NCI-H1092 treated with DMSO at 0.1 percent for 48 hours (cell line): ENCODE data around the gene TLL2.

ENCODE experiments used
- DNase-seq: peaks from one replicate; lab custom pipeline; 2025; lab: John Stamatoyannopoulos, UW

TLL2 gene

DNA sequence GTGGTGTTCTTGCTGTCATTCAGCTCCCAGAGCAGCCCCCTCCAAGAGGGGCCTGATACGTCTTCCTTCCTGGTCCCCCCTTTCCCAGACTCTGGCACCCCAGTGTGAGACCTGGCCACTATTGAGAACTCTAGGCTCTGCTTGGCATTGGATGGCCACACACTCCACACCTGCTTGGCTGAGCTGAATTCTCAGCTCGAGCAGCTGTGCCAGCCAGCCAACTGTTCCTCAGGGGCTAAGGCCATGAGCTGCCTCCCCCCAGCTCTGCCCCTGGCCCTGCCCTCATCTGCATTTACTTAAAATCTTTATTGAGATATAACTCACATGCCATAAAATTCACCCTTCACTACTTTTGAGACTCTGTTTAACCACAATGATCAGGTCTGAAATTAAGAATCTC is 6.7 kb downstream of the TLL2 start:
- no peak for DNase-seq

DNA sequence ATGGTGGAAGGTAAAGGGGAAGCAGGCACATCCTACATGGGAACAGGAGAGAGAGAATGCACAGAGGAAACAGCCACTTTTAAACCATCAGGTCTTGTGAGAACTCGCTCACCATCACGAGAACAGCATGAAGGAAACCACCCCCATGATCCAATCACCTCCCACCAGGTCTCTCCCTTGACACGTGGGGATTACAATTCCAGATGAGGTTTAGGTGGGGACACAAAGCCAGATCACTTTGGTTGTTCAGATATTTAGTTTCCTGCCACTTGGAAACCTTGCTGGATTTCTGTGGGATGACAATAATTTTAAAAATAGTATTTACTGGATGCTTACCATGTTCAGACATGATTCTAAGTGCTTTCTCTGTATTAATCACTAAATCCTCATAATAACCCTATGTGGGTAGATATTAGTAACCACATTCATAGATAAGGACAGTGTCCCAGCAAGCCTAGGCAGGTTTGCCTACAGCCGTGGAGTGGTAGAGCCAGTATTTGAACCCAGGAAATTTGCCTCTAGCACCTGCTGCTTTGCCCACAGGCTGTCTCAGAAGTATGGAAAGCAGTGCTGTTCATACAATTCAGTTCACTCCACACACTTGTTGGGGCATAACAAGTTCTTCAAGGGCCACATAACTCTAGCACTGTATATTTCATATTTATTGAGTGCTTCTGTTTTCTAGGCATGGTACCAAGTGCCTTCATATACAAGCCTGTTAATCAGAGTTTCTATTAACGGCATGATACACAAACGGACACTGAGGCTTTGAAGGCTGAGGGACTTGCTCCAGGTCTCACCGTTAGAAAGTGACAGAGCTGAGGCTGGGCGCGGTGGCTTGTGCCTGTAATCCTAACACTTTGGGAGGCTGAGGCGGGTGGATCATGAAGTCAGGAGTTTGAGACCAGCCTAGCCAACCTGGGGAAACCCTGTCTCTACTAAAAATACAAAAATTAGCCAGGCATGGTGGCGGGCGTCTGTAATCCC is 8.3 kb downstream of the TLL2 start:
- no peak for DNase-seq

DNA sequence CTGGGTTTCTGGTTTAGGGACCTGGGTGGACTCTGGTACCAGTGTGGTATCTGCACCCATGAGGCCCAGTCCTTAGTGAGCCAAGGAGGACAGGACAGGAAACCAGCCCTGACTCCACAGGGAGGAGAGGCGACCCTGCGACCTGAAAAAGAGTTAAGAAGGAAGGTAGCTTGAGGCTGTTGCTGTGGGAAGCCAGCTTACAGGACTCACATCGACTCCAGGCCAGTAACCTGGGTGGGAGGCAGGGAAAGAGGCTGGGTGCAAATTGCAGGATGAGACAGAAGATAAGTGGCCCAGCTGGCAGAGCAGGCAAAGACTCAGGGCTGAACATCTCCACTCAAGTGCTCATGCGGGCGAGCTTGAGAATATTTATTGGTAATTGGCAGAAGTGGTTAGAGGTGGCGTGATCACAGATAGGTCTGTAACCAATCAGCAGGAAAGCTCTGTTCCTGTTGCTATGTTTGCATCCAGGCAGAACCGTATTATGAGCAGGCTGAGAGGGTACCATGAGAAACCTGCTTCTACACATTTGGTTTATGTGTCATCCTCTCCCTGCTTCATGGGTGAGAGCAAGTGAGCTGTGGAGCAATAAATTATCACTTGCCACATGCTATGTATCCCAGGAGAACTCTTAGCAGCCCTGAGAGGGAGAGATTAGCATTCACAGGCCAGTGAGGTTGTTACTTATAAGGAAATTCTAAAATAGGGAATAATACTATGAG is 11.0 kb downstream of the TLL2 start:
- DNase-seq: peak; percentile 67

DNA sequence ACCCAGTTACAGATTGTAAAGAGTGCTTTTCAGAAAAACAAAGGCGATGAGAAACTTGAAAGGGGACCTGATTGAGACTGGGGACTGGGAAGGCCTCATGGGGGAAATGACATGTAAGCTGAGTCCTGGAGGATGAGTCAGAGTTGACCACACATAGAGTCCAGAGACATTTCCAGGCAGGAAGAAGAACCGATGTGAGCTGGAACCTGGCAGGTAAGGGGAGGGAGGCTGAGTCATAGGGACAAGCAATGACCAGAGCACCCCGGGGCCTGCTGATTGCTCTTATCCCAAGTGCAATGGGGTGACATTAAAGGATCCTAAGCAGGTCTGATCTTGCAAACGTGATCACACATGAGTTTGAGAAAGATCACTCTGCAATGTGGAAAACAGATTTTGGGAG is 11.7 kb downstream of the TLL2 start:
- DNase-seq: no peak

DNA sequence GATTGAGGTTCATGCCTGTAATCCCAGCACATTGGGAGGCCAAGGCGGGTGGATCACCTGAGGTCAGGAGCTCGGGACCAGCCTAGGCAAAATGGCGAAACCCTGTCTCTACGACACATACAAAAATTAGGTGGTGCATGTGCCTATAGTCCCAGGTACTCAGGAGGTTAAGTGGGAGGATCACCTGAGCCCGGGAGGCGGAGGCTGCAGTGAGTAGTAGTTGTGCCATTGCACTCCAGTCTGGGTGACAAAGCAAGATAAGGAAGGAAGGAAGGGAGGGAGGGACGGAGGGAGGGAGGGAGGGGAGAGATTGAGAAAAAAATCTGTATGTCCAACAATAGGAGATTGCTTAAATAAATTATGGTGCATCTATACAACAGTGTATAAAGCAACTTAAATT is 13.2 kb downstream of the TLL2 start:
- no peak for DNase-seq

DNA sequence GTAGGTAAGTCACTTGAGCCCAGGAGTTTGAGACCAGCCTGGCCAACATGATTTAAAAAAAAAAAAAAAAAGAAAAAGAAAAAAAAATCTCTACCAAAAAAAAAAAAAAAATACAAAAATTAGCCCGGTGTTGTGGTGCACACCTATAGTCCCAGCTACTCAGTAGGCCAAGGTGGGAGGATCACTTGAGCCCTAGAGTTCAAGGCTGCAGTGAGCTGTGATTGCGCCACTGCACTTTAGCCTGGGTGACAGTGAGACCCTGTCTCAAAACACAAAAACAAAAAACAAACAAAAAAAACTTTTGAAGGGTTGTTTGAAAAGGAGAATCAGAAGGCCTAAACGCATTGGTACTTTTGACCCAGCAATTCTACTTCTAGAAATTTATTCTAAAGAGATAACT is 13.7 kb downstream of the TLL2 start:
- no peak for DNase-seq

DNA sequence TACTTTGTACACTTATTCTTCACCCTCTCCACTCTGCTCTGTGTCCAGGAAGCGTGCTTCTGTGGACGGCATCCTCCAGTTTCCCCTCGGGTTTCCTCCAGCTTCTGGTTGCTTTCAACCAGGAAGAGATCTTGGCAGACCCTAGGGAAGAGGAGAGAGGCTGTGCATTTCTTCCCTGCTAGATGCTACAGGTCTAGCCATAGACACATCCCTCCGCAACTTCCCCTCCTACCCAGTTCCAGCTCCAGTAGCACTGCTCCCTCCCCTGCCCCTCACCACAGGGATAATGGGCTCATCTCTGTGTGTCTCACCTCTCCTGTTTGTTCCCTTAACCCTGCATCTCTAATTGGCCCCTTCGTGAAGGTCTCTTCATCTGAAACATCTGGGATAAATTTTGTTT is 16.3 kb downstream of the TLL2 start:
- no peak for DNase-seq

DNA sequence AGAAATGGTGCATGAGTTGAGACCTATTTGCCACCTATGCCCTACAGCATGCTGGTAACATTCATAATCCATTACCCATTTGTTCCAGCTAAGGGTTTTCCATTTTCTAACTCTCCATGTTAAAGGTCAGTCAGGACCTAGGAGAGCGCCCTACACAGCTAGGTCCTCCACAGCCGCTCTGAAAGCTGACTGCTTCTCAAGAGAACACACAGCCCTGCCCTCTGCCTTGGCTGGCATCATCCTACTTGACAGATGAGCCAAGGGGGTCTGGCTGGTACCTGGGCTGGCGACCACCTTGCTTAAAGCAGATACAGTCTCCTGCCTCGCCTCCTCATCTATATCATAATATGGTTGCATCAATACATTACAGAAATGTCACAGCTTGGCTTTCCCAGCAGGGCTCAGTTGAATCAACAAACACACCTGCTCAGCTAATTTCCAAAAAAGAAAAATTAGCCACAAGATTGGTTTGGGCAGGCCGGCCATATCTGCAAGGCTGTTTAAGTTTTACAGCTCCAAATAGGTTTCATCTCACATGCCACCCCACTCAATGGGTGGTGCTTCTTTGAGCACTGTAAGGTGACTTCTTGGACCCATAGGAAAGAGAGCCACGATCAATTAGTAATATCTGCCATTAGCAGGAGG is 17.3 kb downstream of the TLL2 start:
- DNase-seq: no peak

DNA sequence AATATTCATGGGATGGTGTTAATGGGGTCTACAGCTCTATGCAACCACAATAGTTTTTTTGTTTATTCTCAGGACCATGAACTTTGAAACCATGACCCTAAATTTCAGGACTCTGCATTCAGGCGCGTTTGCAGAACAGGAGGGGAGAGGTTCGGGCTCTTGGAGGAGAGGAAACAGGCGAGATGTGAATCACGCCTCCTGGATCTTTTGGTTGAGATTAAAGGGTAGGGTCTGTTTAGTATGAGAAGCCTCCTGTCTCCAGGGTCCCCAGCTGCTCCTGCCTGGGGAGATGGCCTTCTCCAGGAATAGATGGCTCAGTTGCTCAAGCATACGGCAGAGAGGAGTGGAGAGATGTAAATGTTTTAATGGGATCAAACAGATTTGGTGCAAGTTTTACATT is 18.2 kb downstream of the TLL2 start:
- DNase-seq: no peak

DNA sequence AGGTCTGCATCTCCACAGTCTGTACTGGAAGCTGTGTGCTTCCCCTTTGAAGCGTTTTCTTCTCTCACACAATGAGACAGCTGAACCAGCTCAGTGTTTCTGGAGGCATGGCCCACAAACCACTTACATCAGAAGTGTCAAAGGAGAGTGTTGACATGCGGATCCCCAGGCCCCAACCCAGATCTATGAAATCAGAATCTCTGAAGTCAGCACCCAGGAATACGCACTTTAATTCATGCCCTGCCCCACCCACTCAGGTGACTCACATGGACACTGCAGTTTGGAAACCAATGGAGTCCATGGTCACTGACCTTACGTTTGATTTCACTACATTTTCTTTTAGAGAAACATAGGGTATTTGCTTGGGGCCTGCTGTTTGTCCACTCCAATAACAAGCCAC is 19.0 kb downstream of the TLL2 start:
- DNase-seq: no peak

DNA sequence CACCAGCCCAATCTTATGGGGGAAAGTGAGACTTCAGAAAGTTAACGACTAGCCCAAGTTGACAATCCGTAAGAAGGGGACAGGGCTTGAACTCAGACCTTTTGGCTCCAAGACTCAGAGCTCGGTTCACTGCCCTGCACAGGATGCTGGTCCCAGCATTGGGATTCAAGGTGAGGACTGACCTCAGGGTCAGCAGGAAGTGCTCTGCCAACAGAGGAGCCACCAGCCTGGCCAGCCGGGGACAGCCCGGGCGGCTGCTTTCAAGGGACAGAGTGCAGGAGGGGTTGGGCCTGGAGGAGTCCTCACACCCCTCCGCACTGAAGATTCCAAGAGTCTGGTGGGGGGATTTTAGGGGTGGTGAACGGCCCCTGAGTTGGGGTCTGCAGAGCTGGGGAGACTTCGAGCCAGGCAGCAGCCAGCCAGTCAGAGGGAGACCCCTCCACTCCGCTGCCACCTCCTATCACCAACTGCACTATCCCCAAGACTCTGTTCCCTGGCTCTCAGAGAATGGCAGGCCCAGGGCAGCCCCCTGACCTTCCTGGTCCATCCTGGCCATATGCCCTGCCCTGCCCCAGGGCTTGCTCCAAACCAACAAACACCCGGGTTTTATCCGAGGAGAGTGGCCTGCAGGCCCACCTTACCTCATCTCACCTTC is 19.7 kb downstream of the TLL2 start:
- no peak for DNase-seq

DNA sequence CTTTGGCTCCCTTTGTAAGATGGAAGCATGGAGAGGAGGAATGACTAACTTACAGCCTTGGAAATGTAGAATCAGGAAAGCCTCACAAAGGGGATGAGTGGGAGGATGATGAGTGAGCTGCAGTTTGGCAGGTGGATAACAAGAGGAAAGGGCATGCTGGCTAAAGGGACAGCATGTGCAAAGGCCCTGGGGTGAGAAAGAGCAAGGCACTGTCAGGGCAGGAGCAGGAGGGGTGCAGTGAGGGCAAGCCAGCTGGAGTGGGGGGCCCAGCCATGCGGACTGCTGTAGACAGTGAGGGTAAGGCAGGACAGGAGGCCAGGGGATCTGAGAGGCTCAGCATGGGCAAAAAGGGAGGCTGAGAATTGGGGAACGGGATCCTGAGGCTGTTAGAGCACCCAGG is 20.5 kb downstream of the TLL2 start:
- DNase-seq: no peak

DNA sequence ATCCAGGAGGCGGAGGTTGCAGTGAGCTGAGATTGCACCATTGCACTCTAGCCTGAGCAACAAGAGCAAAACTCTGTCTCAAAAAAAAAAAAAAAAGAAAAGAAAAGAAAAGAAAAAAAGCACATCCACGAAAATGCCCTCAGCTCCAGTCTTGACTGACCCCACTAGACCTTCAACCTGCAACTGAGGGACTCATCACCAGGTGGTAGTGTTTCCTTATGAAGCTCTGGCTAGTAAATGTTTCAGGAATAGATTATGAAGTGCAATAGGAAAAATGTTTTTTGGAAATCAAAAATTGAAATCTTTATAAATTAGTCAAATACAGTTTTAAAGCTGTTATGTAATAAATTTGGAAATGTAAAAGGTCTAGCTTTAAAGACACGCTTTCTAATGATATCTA is 22.4 kb downstream of the TLL2 start:
- peak; percentile 12 for DNase-seq

DNA sequence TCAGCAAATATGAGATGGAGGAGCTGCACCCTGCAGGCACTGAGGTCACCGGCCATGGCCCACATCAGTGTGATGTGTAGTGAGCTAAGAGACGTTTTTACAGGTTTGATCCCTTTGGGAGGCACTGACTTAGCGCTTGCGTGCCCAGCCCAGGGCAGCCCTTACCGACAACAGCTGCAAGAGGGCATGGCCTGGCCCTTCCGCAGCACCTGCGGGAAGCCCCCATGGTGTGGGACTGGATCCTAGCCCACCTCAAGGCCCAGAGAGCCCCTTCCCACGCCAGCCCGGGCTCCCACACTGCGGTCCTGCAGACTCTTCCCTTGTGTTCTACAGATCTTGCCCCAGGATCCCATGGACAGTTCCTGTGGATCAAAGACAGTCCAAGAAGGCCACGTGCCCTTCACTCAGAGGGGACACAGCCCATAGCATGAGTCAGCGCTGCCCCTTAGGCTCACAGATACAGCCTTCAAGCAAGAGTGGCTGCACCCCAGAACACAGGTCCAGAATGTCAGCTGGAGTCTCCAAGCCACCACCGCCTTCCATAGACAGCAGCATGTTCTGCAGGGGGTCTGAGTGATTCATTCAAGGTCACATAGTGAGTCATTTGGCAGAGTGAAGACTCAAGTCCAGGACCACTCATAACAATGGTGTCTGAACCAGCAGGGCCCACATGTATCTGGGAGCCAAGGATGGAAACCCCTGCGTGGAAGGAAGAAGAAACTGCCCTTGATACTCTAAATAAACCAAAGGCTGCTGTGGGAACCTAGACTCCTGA is 25.4 kb downstream of the TLL2 start:
- DNase-seq: no peak

DNA sequence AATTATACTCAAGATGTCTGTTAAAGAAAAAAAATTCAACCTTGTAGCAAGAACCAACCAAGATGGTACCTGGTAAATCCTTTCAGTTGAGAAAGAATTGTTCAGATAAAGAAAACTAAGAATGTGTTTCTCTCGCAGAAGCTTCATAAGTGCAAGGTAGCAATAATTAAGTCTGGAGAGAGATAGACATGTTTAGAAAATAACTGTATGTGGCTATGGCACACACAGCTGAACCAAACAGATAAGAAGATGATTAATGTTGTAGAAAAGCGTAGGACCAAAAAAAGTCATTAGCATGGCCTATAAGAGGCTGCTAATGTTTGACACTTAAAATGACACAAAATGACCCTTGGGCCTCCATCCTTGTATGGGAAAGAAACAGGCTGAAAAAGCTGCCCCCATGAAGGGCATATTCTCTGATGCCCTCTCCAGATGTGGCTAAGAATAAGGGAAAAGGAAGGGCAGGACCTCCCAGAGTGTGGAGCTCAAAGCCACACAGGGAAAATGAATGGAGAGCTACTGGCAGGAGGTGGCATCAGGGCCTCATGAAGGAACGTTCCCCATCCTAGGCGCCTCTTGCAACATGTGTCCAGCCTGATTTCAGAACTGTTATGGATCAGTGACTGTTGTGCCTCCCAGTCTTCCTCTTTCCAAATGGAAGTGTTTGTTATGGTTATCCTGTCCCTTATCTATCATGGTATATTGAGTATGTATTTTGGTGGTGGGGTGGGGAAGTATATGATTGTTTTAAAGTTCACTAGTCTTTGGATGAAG is 30.7 kb downstream of the TLL2 start:
- DNase-seq: no peak

DNA sequence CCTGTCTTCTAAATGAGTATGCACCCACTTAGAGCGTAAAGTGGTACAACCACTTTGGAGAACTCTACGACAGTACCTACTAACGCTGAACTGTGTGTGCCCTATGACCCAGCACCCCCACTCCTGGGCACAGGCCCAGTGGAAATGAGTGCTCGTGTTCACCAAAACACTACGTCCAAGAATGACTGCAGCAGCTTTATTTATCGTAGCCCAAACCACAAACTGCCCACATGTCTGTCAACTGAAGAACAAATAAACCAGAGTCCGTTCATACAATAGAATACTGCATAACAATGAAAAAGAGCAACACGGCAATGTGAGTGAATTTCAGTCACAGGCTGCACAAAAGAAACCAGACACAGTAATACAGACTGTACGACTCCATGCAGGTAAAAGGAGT is 35.4 kb downstream of the TLL2 start:
- DNase-seq: no peak

DNA sequence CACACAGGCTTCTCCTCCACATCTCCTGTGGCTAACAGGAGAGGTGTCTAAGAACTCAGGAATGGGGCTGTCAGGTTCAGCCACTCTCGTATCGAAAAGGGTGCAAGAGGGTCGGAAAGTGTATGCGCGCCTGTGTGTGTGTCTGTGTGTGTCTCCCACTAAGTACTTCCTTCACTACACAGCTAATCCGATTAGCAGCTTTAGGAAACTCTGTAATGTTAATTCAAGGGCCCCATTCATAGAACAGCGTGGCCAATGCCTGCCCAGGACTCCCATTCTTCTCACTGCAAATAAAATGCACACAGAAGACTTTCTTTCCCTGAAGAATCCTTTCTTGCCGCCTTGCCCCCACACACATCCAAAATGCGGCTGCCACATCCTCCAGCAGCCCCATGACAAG is 39.9 kb downstream of the TLL2 start:
- DNase-seq: no peak

DNA sequence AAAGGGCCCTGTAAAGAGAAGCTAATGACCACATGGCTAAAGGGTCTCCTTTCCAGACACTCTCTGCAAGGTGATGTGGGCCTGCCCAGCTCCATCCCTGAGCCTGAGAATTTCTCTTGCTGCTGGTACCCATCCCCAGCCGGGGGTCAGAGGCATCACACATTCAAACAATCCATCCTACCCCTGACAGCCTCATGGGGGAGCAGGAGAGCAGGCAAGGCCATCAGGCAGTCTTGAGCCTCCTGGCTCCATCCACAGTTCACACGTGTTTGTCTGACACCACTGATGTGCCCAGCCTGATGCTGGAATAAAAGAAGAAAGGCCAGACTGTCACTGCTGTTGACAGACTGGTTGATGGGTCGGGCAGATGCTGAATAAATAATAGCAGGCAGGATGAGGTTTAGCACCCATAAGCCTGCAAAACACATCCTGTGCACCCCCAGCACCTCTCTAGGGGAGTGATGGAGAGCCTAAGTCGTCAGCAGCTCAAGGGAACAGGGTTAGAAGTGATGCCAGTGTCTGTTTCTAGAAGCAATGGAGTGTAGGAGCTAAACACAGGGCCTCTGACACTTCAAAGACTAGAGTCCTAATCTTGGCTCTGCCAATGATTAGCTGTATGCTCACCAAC is 43.5 kb downstream of the TLL2 start:
- DNase-seq: peak; percentile 23

DNA sequence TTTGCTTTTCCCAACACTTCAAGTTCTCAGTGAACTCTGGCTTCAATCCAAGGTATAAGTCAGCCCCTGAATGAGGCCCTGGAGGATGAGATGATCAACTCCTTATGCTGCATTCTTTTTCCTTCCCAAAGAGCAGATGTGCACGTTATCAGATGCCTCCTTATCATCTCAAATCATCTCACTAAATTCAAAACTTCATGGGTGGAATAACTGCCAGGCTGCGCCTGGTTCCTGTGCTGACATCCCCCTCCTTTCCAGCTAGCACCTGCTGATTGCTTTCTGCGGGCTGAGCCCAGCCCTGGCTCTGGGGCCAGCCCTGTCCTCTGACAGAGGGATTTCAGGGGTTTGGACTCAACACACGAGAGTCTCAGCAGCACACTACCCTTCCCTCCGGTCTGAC is 44.9 kb downstream of the TLL2 start:
- no peak for DNase-seq

DNA sequence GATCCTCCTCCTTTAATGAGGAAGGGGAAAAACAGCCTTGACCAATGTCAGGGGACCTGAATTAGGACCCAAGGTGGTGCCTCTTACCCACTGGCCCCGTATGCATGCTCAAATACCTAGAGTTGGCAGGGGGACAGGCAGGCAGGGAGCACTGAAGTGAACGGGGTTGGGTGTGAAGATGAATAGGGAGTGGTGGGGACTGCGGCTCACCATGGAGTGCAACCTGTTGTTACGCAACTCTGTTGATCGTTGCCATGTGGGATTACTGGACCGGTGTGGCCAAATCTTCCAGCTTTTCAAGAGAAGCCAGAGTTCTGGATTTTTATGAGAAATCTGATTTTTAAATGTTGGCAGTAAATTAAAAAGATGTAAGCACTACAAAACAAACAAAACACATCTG is 48.1 kb downstream of the TLL2 start:
- DNase-seq: no peak
